ENCODE results near the gene BRD3. TPM values are rescaled to one million over a fixed set of nuclear protein-coding genes. Genes with fewer than 3 reads are reported as not detected.

BRD3 gene
- total RNA-seq, 1 experiment from 2014 or later = 40.7 TPM

GRCh38 chr9:133980864-133981588, 86.8 kb downstream of the BRD3 start:
- H3K4me1 ChIP-seq (ENCODE audit: control insufficient read depth in 1 of 2, insufficient read depth in 2 of 2, low read length in 2 of 2) = no peaks in the 10 kb centered on the region
- no peak overlapping the region for H3K4me3 ChIP-seq (replicated peaks in 1 of 2; ENCODE audit: low read depth in 1 of 2, low read length in 2 of 2)
- POLR2A ChIA-PET = no interaction called here
- no peaks in the 10 kb centered on the region for H3K36me3 ChIP-seq (ENCODE audit: control insufficient read depth in 1 of 2, insufficient read depth in 2 of 2, low read length in 2 of 2)
- no peak for DNase-seq (ENCODE audit: low read depth, low spot score)
- TF ChIP-seq SRF (IDR thresholded peaks at IDR 0.05; ENCODE audit: low read depth) = no peak
- intact Hi-C loops (cut with micrococcal nuclease) = no loop called here
- peaks cover 92% of the 10 kb centered on the region for H3K79me2 ChIP-seq (ENCODE audit: insufficient read depth, low read length)
- H3K9ac ChIP-seq (ENCODE audit: low read length) = no peak overlapping the region
- H4K20me1 ChIP-seq (ENCODE audit: insufficient read depth) = no peaks in the 10 kb centered on the region
- H3K27me3 ChIP-seq (ENCODE audit: insufficient read depth, low read length) = no peaks in the 10 kb centered on the region
- RAD21 ChIA-PET (ENCODE audit: low non-redundant PET in 1 of 2, low total read pairs in 2 of 2, uncharacterized antibody in 2 of 2, unreplicated experiment in 2 of 2) = no interaction called here
- no peaks in the 10 kb centered on the region for H3K9me2 ChIP-seq (ENCODE audit: insufficient read depth)
- H3K27ac ChIP-seq (ENCODE audit: low read depth, low read length) = no peak overlapping the region
- no peak overlapping the region for H3K4me2 ChIP-seq (ENCODE audit: low read length)
- no peak for ATAC-seq
- BruUV-seq (replicated peaks) = no TSS peak
- H2AFZ ChIP-seq (ENCODE audit: low read depth, low read length, poor library complexity, severe bottlenecking) = no peak overlapping the region
- CTCF ChIA-PET = no interaction called here
- no peaks in the 10 kb centered on the region for H3K9me3 ChIP-seq (ENCODE audit: control insufficient read depth in 1 of 2, insufficient read depth in 1 of 2, low read depth in 1 of 2, low read length in 2 of 2)

Other genes with a start within 250 kb of the BRD3 start
- gene VAV2, start 75.7 kb downstream of the BRD3 start, total RNA-seq (2021; ENCODE audit: unreplicated experiment) = 33.2 TPM
- 17.0 TPM for gene BRD3OS, start 42.5 kb downstream of the BRD3 start, total RNA-seq (2021; ENCODE audit: unreplicated experiment)
- 55.8 TPM for gene WDR5, start 68.1 kb upstream of the BRD3 start, total RNA-seq (2021; ENCODE audit: unreplicated experiment)
- gene RNU6ATAC, start 96.5 kb upstream of the BRD3 start, total RNA-seq (2021; ENCODE audit: unreplicated experiment) = 57.2 TPM

Data from HCT116 (cell line).